Testis (tissue), 2 donors: ENCODE measurements around the gene GPHN.

Experiments used
- CTCF ChIP-seq, 3 experiments: fragments of 450-650 bp in 2 of 3; fragments of 200-600 bp in 1 of 3; sonication (generic) in 1 of 3; IDR thresholded peaks; one replicate each; pipeline ENCODE4 v1.5.1; 2016 to 2019; ENCODE audit warnings: antibody characterized with exemption in 3 of 3, mild to moderate bottlenecking in 2 of 3, moderate library complexity in 1 of 3
- POLR2A ChIP-seq: fragments of 450-650 bp; IDR thresholded peaks from one replicate; pipeline ENCODE4 v1.6.1; 2017; ENCODE audit warnings: antibody characterized with exemption, mild to moderate bottlenecking, moderate library complexity

GRCh38 chr14:67186789-67187584, 679.0 kb downstream of the GPHN start:
- TF ChIP-seq CTCF (IDR thresholded peaks at IDR 0.05) (no peak), POLR2A (no peak)
